ENCODE results near the gene NOL3.
A peak's percentile ranks its signal among the peaks of the same experiment; 100 is the strongest.

NOL3 gene

GRCh38 chr16:67155295-67156142, 14.8 kb upstream of the NOL3 start:
- DNase-seq, result peak; percentile 57

DNA sequence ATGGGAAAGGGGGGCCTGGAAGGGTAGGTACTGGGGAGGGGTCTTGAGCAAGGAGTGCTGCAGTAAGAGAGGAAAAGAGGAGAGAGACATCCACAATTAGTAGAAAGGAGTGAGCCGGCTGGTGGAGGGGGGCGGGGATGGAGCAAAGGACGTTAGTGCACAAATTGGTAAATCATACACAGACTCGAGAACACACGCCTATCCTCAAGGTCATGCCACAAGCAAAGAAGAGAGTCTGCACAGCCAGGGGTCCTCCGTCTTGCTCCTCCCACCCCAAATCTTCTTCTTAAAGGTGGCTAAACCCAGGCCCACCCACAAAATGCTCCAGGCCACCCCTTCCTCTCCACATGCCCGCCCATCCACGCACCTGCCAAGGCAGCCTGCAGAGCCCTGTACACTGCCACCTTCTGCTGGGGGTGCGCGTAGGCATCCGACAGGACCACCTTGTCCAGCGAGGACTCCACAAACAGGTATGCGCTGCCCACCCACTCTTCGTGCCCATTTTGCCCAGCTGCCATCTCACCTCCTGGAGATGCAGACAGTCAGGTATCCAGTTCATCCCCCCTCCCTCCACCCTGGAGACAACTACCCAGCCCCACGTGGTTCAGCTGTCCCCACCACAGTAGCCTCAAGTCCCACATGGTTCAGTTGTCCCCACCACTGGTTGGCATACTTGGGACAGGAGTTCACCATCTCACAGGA, 14.0 kb upstream of the NOL3 start:
- no peak for DNase-seq

- no peak for DNase-seq
These were observed 13.1 kb upstream of the NOL3 start for GRCh38 chr16:67157106-67157748.

DNA sequence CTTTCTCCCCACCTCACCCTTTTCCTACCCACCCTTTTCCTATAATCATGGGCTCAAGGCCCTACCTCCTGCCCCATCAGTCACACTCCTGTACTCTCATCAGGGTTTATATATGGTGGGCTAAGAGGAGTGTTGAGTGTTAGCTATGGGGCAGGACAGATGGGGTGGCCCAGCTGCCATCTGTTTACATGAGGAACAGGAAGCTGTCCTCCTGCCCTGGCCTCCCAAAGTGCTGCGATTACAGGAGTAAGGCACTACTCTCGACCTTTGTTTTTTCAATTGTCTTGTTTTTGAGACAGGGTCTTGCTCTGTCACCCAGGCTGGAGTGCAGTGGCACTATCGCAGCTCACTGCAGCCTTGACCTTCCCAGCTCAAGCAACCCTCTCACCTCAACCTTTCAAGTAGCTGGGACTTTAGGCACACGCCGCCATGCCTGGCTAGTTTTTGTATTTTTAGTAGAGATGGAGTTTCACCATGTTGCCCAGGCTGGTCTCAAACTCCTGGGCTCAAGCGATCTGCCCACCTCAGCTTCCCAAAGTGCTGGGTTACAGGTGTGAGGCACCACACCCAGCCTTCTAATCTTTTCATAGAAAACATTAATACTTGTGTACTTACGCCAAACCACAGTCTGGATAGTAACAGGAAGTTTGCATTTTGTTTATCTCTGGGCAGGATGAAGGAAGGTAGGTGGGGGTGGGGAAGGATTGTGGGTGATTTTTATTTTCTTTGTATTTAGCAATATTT, 12.3 kb upstream of the NOL3 start:
- DNase-seq, result no peak

DNA sequence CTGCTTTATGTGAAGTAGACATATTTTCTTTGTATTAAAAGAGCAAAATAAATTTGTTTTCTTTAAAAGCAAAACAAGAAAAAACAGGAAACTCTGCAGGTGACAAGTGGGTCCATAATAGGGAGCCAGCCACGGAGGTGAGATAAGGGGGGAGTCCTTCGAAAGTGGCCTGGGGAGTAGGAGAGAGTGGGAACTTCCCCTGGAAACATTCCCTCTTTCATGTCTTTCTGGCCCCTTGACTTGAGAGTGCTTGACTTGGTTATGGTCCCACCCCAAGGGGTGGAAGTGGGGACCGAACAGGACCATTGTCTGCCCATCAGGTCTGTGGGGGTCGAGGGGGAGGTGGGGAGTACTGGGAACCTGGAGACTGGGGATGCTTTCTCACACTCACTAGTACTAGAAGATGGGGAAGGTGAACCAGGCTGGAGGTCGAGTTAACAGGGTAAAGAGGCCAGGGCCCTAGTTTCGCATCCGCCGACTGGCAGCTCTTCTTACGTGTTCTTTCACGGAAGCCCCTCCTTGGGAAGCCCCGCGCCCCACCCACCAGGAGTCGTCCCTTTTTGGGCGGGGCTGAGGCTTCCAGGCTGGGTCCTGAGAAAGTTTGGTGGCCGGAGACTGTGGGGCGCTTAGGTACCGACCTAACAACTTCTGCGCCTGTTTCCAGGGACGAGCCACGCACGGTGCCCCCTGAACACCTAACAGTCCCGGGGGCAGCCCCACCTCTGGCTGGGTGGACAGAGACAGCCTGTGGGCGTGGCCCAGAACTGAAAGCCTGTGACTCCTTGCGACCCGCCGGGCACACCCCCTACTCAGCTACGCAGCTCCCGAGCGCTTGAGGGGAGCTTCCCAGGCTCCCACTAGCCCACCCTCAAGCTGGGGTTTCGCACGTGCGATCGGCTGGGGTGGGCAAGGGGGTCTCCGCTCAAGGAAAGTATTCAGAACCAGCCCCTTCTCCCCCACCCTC, 11.4 kb upstream of the NOL3 start:
- no peak for DNase-seq

DNA sequence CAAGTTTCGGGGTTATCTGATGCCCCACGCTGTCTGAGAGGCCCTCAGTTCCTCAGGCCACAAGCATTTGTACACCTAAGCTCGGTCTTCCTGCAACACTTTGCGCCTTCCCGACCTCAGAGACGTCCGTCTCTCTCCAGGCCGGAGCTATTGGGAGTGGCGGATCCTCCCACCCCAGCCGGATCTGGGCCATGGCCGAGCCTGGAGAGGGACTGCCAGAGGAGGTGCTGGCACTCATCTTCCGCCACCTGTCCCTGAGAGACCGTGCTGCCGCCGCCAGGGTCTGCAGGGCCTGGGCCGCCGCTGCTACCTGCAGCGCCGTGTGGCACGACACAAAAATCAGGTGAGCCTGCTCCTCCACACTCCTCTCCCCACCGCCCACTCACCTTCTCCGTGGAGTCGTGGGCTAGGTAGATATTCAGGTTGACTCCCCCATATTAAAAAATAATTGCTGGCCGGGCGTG, 8.7 kb upstream of the NOL3 start:
- no peak for DNase-seq

GRCh38 chr16:67162506-67163163, 7.7 kb upstream of the NOL3 start:
- no peak for DNase-seq

DNA sequence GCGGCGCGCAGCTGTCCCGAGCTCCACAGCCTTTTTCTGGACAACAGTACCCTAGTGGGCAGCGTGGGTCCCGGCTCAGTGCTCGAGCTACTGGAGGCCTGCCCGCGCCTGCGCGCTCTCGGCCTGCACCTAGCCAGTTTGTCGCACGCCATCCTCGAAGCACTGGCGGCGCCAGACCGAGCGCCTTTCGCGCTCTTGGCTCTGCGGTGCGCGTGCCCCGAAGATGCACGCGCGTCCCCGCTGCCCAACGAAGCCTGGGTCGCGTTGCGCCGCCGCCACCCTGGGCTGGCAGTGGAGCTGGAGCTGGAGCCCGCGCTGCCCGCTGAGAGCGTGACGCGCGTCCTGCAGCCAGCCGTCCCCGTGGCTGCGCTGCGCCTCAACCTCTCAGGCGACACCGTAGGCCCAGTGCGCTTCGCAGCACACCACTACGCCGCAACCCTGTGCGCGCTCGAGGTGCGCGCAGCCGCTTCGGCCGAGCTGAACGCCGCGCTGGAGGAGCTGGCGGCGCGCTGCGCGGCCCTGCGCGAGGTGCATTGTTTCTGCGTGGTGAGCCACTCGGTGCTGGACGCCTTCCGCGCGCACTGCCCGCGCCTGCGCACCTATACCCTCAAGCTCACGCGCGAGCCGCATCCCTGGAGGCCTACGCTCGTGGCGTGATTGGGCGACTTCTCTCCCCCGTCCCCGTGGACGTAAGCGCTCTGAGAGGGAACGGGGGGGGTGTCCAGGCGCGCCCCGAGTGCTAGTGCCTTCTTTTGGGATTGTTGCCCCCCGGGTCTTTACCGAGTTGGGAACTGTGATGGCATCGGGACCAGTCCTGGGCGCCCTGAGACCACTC, 7.0 kb upstream of the NOL3 start:
- DNase-seq, result no peak

- DNase-seq, result no peak
These were observed 6.3 kb upstream of the NOL3 start for GRCh38 chr16:67163999-67164558.

DNA sequence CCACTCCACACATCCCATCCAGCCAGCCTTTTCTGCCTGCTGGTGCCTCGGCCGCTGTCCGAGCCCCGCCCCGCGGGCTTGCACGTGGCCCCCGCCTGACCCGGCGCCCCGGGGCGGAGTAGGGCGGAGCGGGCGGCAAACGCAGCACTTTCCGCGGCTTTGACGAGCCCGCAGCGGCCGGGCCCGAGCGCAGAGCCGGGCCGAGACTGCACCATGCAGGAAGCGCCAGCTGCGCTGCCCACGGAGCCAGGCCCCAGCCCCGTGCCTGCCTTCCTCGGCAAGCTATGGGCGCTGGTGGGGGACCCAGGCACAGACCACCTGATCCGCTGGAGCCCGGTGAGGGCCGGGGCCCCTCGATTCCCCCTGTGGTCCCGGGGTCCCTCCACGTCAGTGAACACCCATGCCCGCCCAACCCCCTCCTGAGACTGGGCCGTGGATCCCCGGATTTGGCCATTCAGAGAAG, 5.7 kb upstream of the NOL3 start, which contains the start of gene HSF4:
Gene HSF4, plus strand, starts transcription at position 147 of the 463 bp plus-strand sequence. Its CDS starts 67 bp downstream, at position 214.
- DNase-seq, result no peak

- no peak for DNase-seq
These were observed 4.9 kb upstream of the NOL3 start for GRCh38 chr16:67165121-67166078.

DNA sequence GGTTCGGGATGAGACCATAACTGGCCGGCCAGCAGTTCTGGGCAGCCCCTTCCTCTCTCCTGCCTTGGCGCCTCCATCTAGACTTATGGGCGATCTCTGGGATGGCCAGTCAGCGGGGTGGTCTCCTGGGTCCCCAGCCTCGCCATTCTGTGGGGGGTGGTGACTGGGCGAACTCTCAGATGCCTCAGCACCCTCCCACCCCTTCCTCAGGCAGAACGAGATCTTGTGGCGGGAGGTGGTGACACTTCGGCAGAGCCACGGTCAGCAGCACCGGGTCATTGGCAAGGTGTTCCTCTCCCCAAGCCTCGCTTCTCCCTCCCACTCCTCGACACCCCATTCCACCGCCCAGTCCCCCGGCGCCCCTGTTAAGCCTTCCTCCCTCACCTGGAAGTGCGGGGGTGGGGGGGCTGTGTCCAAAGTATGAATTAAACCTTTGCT, 4.2 kb upstream of the NOL3 start:
- DNase-seq, result no peak

DNA sequence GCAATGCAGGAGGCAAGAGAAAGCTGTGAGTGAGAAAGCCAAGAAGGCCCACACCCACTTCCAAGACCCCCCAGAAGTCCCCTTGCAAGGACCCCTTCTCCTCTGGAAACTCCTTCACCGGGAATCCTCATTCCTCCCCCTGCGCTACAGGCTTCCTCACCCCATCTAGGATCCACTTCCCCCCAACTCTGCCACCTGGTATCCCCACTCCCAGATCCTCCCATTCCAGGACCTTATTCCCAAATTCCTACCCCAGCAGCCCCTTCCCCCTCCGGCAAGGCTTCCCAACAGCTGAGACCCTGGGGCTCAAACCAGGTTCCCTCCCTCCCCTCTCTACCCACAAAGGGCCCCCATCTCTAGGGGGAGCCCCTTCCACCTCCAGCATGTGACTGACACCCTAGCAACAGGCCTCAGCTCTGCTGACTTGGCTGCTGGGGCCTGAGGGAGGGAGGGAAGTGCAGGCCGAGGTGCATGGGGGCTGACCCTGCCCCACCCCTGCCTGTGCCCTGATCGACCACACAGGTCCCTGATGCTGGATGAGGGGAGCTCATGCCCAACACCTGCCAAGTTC, 3.7 kb upstream of the NOL3 start:
- no peak for DNase-seq

- no peak for DNase-seq
These were observed 2.8 kb upstream of the NOL3 start for GRCh38 chr16:67167588-67167987.

GRCh38 chr16:67169011-67169451, 1.3 kb upstream of the NOL3 start:
- DNase-seq, result no peak

GRCh38 chr16:67169642-67170167, 633 bp upstream of the NOL3 start:
- DNase-seq, result no peak

- DNase-seq, result no peak
These were observed 761 bp downstream of the NOL3 start for GRCh38 chr16:67170949-67171649.

Measured in fibroblast of skin of abdomen (primary cell).